ENCODE data around the gene HSD17B1.

DNA sequence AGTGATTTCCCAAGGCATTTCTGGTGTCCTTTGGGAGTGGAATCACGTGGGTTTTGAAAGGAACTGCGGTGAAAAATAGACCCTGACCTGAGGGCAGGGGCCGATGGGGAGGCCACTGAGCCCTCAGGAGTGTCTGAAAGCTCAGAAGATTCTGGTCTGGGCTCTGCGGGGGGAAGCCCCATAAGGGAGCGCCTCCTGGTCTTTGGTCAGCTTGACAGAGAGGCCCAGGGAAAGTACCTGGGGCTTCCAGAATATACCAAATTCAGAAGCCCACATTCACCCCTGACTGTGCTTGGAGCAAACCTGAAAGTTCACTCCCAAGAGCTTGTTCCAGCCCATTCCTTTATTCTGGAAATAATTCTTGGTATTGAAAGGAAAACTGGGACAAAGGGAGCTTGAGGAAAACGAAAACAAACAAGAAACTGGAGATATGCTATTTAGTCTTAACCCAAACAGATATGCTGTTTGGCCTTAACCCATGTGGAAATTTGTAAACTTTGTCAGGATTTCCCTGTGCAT lies 39.9 kb upstream of the HSD17B1 start:
- TF ChIP-seq, protein P1, sequence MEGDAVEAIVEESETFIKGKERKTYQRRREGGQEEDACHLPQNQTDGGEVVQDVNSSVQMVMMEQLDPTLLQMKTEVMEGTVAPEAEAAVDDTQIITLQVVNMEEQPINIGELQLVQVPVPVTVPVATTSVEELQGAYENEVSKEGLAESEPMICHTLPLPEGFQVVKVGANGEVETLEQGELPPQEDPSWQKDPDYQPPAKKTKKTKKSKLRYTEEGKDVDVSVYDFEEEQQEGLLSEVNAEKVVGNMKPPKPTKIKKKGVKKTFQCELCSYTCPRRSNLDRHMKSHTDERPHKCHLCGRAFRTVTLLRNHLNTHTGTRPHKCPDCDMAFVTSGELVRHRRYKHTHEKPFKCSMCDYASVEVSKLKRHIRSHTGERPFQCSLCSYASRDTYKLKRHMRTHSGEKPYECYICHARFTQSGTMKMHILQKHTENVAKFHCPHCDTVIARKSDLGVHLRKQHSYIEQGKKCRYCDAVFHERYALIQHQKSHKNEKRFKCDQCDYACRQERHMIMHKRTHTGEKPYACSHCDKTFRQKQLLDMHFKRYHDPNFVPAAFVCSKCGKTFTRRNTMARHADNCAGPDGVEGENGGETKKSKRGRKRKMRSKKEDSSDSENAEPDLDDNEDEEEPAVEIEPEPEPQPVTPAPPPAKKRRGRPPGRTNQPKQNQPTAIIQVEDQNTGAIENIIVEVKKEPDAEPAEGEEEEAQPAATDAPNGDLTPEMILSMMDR (IDR thresholded peaks at IDR 0.05 in 4 of 5, conservative IDR thresholded peaks at IDR 0.05 in 1 of 5), result no peak
- no peak for TF ChIP-seq POLR2A (IDR thresholded peaks at IDR 0.05)
